IMR-90 (cell line): Measurements from ENCODE around the gene TLCD2. TPM values are rescaled to one million over a fixed set of nuclear protein-coding genes. Genes with fewer than 3 reads are reported as not detected.

Experiments
- ATAC-seq: fragments of 200-7000 bp; cut with Tn5 transposase; 2 replicates; pipeline ENCODE4 v1.9.1; 2020; ENCODE audit warnings: low read depth, mild to moderate bottlenecking, moderate library complexity
- BruUV-seq: library from RNA; stranded (reverse); fragments of 400-500 nt; replicated peaks from 2 replicates; lab custom pipeline; 2021; lab: Mats Ljungman, UMichigan
- CTCF ChIA-PET: fragments of 300-600 bp; formaldehyde crosslinking; extraction: SDS; loops from one replicate; lab custom pipeline; 2021; ENCODE audit warnings: antibody characterized with exemption; lab: Yijun Ruan, JAX
- POLR2A ChIA-PET: fragments of 300-600 bp; sonication (Branson Sonifier 250); formaldehyde crosslinking; loops from one replicate; lab custom pipeline; 2022; ENCODE audit warnings: antibody characterized with exemption; ENCODE audit not compliant: unreplicated experiment; lab: Charles Lee
- DNase-seq: peaks from one replicate; pipeline ENCODE4 v3.0.0; 2013
- H2AFZ ChIP-seq: replicated peaks from 2 replicates; pipeline ENCODE3; 2013; ENCODE audit warnings: low read length, mild to moderate bottlenecking; ENCODE audit not compliant: poor library complexity
- H2AK5ac ChIP-seq: 2 replicates; pipeline ENCODE4 v1.6.1; 2013; ENCODE audit warnings: low read depth, low read length, inconsistent platforms
- H2AK9ac ChIP-seq: replicated peaks from 2 replicates; pipeline ENCODE3; 2013; ENCODE audit warnings: mild to moderate bottlenecking, low read depth, low read length, moderate library complexity; ENCODE audit not compliant: poor library complexity
- H2BK120ac ChIP-seq: 2 replicates; pipeline ENCODE4 v1.6.1; 2013; ENCODE audit warnings: low read depth, low read length, inconsistent platforms
- H2BK15ac ChIP-seq: 3 replicates; pipeline ENCODE4 v1.6.1; 2013; ENCODE audit warnings: low read depth, low read length, inconsistent platforms
- H2BK20ac ChIP-seq: 2 replicates; pipeline ENCODE4 v1.6.1; 2013; ENCODE audit warnings: low read depth, mild to moderate bottlenecking, inconsistent platforms, low read length, moderate library complexity
- H2BK5ac ChIP-seq: 2 replicates; pipeline ENCODE4 v1.6.1; 2013; ENCODE audit warnings: mild to moderate bottlenecking, low read depth, low read length, inconsistent platforms; ENCODE audit not compliant: poor library complexity, severe bottlenecking
- H3K14ac ChIP-seq: replicated peaks from 2 replicates; pipeline ENCODE4 v1.6.1; 2013; ENCODE audit warnings: low read depth, low read length, inconsistent platforms
- H3K18ac ChIP-seq: 2 replicates; pipeline ENCODE4 v1.6.1; 2013; ENCODE audit warnings: low read depth, low read length, control low read depth
- H3K23ac ChIP-seq: 2 replicates; pipeline ENCODE4 v1.6.1; 2013; ENCODE audit warnings: low read depth, low read length, inconsistent platforms
- H3K27ac ChIP-seq: 2 replicates; pipeline ENCODE4 v1.5.1; 2013; ENCODE audit warnings: mild to moderate bottlenecking, control low read depth, low read length; ENCODE audit not compliant: insufficient read depth
- H3K27me3 ChIP-seq: 2 replicates; pipeline ENCODE4 v1.6.1; 2013; ENCODE audit warnings: low read length; ENCODE audit not compliant: control insufficient read depth, insufficient read depth
- H3K36me3 ChIP-seq: 2 replicates; pipeline ENCODE4 v1.6.1; 2013; ENCODE audit warnings: low read length, mixed read lengths; ENCODE audit not compliant: control insufficient read depth, insufficient read depth
- H3K4ac ChIP-seq: 2 replicates; pipeline ENCODE4 v1.6.1; 2013; ENCODE audit warnings: low read depth, low read length, inconsistent platforms
- H3K4me1 ChIP-seq: 2 replicates; pipeline ENCODE4 v1.6.1; 2013; ENCODE audit warnings: low read length, mixed read lengths; ENCODE audit not compliant: control insufficient read depth, insufficient read depth
- H3K4me2 ChIP-seq: 2 replicates; pipeline ENCODE4 v1.6.1; 2013; ENCODE audit warnings: low read depth, mild to moderate bottlenecking, control low read depth, low read length, moderate library complexity
- H3K4me3 ChIP-seq: 2 replicates; pipeline ENCODE4 v1.5.1; 2013; ENCODE audit warnings: low read depth, mild to moderate bottlenecking, control low read depth, low read length, moderate library complexity; ENCODE audit not compliant: insufficient read depth
- H3K56ac ChIP-seq: 2 replicates; pipeline ENCODE4 v1.6.1; 2013; ENCODE audit warnings: low read length, inconsistent platforms; ENCODE audit not compliant: insufficient read depth; ENCODE audit errors: extremely low read depth
- H3K79me1 ChIP-seq, 2 experiments: 2 replicates each; pipeline ENCODE4 v1.6.1; 2013; ENCODE audit warnings: low read length in 2 of 2, inconsistent platforms in 1 of 2, low read depth in 1 of 2
- H3K9ac ChIP-seq: 2 replicates; pipeline ENCODE4 v1.6.1; 2013; ENCODE audit warnings: low read depth, low read length, control low read depth
- H3K9me1 ChIP-seq: 2 replicates; pipeline ENCODE4 v1.6.1; 2013; ENCODE audit warnings: low read length, inconsistent platforms; ENCODE audit not compliant: insufficient read depth
- H3K9me3 ChIP-seq: 2 replicates; pipeline ENCODE4 v1.6.1; 2013; ENCODE audit warnings: low read length; ENCODE audit not compliant: control insufficient read depth, insufficient read depth
- H4K20me1 ChIP-seq: 2 replicates; pipeline ENCODE4 v1.6.1; 2013; ENCODE audit warnings: low read length, inconsistent platforms; ENCODE audit not compliant: insufficient read depth
- H4K5ac ChIP-seq: 2 replicates; pipeline ENCODE4 v1.6.1; 2013; ENCODE audit warnings: mild to moderate bottlenecking, low read depth, low read length, control low read depth
- H4K8ac ChIP-seq, 2 experiments: 2 replicates each; pipeline ENCODE4 v1.6.1; 2013; ENCODE audit warnings: low read depth in 2 of 2, low read length in 2 of 2, control low read depth in 1 of 2, inconsistent platforms in 1 of 2
- H4K91ac ChIP-seq: 2 replicates; pipeline ENCODE4 v1.6.1; 2013; ENCODE audit warnings: low read depth, low read length, inconsistent platforms; ENCODE audit not compliant: insufficient read depth
- BHLHE40 ChIP-seq: fragments of 150-350 bp; IDR thresholded peaks from 2 replicates; pipeline ENCODE4 v1.6.1; 2016; ENCODE audit warnings: mild to moderate bottlenecking, low read depth, low read length
- CEBPB ChIP-seq: IDR thresholded peaks from 2 replicates; pipeline ENCODE4 v1.6.1; 2012; ENCODE audit warnings: low read depth, low read length, improper control_type of control experiment
- CTCF ChIP-seq: conservative IDR thresholded peaks from 2 replicates; pipeline ENCODE4 v1.5.1; 2012; ENCODE audit warnings: mild to moderate bottlenecking, low read depth, low read length, improper control_type of control experiment
- FOS ChIP-seq: fragments of 150-350 bp; IDR thresholded peaks from 2 replicates; pipeline ENCODE4 v1.6.1; 2016; ENCODE audit warnings: low read depth, low read length
- MAFK ChIP-seq: IDR thresholded peaks from 2 replicates; pipeline ENCODE4 v1.6.1; 2012; ENCODE audit warnings: low read depth, low read length, improper control_type of control experiment
- MAZ ChIP-seq: IDR thresholded peaks from 2 replicates; pipeline ENCODE4 v1.6.1; 2012; ENCODE audit warnings: low read depth, mild to moderate bottlenecking, low read length, improper control_type of control experiment, moderate library complexity, borderline replicate concordance
- MXI1 ChIP-seq: IDR thresholded peaks from 2 replicates; pipeline ENCODE4 v1.6.1; 2012; ENCODE audit warnings: low read depth, mild to moderate bottlenecking, low read length, moderate library complexity, borderline replicate concordance
- NFE2L2 ChIP-seq: fragments of 150-350 bp; IDR thresholded peaks from 2 replicates; pipeline ENCODE4 v1.6.1; 2016; ENCODE audit warnings: low read depth, mild to moderate bottlenecking, low read length
- POLR2A ChIP-seq: IDR thresholded peaks from 2 replicates; pipeline ENCODE4 v1.6.1; 2012; ENCODE audit warnings: mild to moderate bottlenecking, low read depth, low read length
- RAD21 ChIP-seq: IDR thresholded peaks from 2 replicates; pipeline ENCODE4 v1.6.1; 2012; ENCODE audit warnings: low read length, improper control_type of control experiment
- RCOR1 ChIP-seq: IDR thresholded peaks from 2 replicates; pipeline ENCODE4 v1.6.1; 2012; ENCODE audit warnings: mild to moderate bottlenecking, low read length, improper control_type of control experiment; ENCODE audit not compliant: insufficient replicate concordance
- RFX5 ChIP-seq: IDR thresholded peaks from 2 replicates; pipeline ENCODE4 v1.8.0; 2012; ENCODE audit warnings: low read depth, mild to moderate bottlenecking, low read length, moderate library complexity
- SMC3 ChIP-seq: fragments of 150-350 bp; IDR thresholded peaks from 2 replicates; pipeline ENCODE4 v1.6.1; 2016; ENCODE audit warnings: low read depth, mild to moderate bottlenecking, antibody characterized with exemption, low read length, moderate library complexity
- USF2 ChIP-seq: fragments of 150-350 bp; IDR thresholded peaks from 2 replicates; pipeline ENCODE4 v1.6.1; 2017; ENCODE audit warnings: mild to moderate bottlenecking, antibody characterized with exemption, low read length, low read depth
- WGBS, 2 experiments: methylation state at CpG; one replicate each; pipeline versions ENCODE4 v1.1.5 to v1.1.7; 2013; ENCODE audit warnings: missing lambda C conversion rate in 2 of 2; ENCODE audit not compliant: insufficient read length in 1 of 2; ENCODE audit errors: extremely low coverage in 2 of 2; 5-methylcytosine and 5-hydroxymethylcytosine counted together
- dilution Hi-C: fragments of 300-500 bp; cut with HindIII; formaldehyde crosslinking; loops from one replicate; pipeline ENCODE4 v1.14.3; 2018; ENCODE audit warnings: low sequenced_read_pairs; ENCODE audit not compliant: unreplicated experiment
- in situ Hi-C: fragments of 300-500 bp; cut with MboI; formaldehyde crosslinking; loops from 3 replicates; pipeline ENCODE4 v1.14.3; 2019; ENCODE audit warnings: low sequenced_read_pairs, inconsistent platforms, mixed read lengths
- intact Hi-C: fragments of 100-400 bp; cut with micrococcal nuclease; formaldehyde crosslinking; loops from 2 replicates; pipeline ENCODE4 v1.10.0; 2022
- polyA plus RNA-seq, 3 experiments: library from polyadenylated mRNA; depleted of rRNA; stranded (reverse); fragments of >200 nt; gene quantifications; 2 replicates each; pipeline ENCODE4 v1.2.3, GENCODE V29; 2012; ENCODE audit warnings: low replicate concordance in 1 of 3
- total RNA-seq: library from RNA; depleted of rRNA; stranded (reverse); fragments of >200 nt; gene quantifications from 2 replicates; pipeline ENCODE4 v1.2.3, GENCODE V29; 2012

TLCD2 gene
- total and polyA plus RNA-seq, 2 of the 4 experiments (the other 2 are of a cell fraction) = 0.72 to 1.2 TPM

- intact Hi-C loops (loop anchor here (2.0 to 5.0 kb wide), 2 partner anchors 113 to 326 kb away; partner anchors contain the start of genes OVCA2 and SMYD4), dilution Hi-C loops (no loop called here), in situ Hi-C loops (loop anchor here (25.0 kb wide), 1 partner anchor 321 kb away; the partner anchor contains the start of genes DPH1, OVCA2 and RTN4RL1)
- BruUV-seq = no TSS peak
- ATAC-seq (peak; percentile 65), DNase-seq (peak; percentile 100)
- Histone ChIP-seq H4K91ac (peak overlapping the region; percentile 97), H3K4me1 (peaks cover 21% of the 10 kb centered on the region), H2BK15ac (peak overlapping the region; percentile 34; the same call in 1 of the 3 replicates), H2BK20ac (peak overlapping the region; percentile 40; the same call in 1 of the 2 replicates), H3K56ac (peak overlapping the region; percentile 98), H3K36me3 (peaks cover 27% of the 10 kb centered on the region), H4K8ac (peak overlapping the region; percentile 84 to 96), H3K9ac (peak overlapping the region; percentile 92), H2BK5ac (peak overlapping the region; percentile 96), H3K4me3 (peak overlapping the region; percentile 78), H3K27me3 (no peaks in the 10 kb centered on the region), H3K9me3 (no peaks in the 10 kb centered on the region), H3K4me2 (peak overlapping the region; percentile 58), H2AFZ (peak overlapping the region; percentile 89), H4K20me1 (peaks cover 43% of the 10 kb centered on the region), H3K14ac (peak overlapping the region; percentile 97), H3K27ac (peak overlapping the region; percentile 98), H4K5ac (peak overlapping the region; percentile 60), H2AK5ac (peak overlapping the region; percentile 88), H2AK9ac (peak overlapping the region; percentile 100), H3K23ac (peak overlapping the region; percentile 92), H3K9me1 (peaks cover 7% of the 10 kb centered on the region), H2BK120ac (peak overlapping the region; percentile 86), H3K4ac (peak overlapping the region; percentile 97), H3K79me1 (peaks cover 0 to 50% of the 10 kb centered on the region in 2 experiments; a peak in 2 of 4 replicates), H3K18ac (peak overlapping the region; percentile 69)
- WGBS, 2 experiments = 0% methylated on average over 42 of the region's 70 CpGs; no CpG with 5 or more reads in 1 of the 2 experiments
- ChIA-PET POLR2A (interaction anchor here (0.6 to 2.2 kb wide), 21 partner anchors 11 to 498 kb away, joined by 3 to 18 read pairs (median 4); partner anchors contain the start of genes PITPNA, RPA1, SERPINF1 and SMYD4), CTCF (interaction anchor here (0.6 to 1.9 kb wide), 5 partner anchors 46 to 149 kb away, joined by 3 to 13 read pairs (median 3); partner anchors contain the start of gene RILP)
- TF ChIP-seq SMC3 (peak; percentile 29; the same call in 1 of the 2 replicates), RCOR1 (no peak), BHLHE40 (peak; percentile 54; the same call in 1 of the 2 replicates), CEBPB (no peak), NFE2L2 (peak; percentile 96), FOS (0 out of 2 replicates have a peak, but pooled peaks have one; percentile 10), RAD21 (peak; percentile 40), MXI1 (peak; percentile 73; the same call in 1 of the 2 replicates), CTCF (peak; percentile 39), RFX5 (no peak; the same call in 1 of the 2 replicates), MAZ (peak; percentile 83), MAFK (peak; percentile 76), USF2 (peak; percentile 90), POLR2A (peak; percentile 99)
Measured at GRCh38 chr17:1716076-1716911, 6.1 kb upstream of the TLCD2 start.
